ENCODE results near the gene DNAJB9.
A peak's percentile ranks its signal among the peaks of the same experiment; 100 is the strongest.

DNAJB9 gene

DNA sequence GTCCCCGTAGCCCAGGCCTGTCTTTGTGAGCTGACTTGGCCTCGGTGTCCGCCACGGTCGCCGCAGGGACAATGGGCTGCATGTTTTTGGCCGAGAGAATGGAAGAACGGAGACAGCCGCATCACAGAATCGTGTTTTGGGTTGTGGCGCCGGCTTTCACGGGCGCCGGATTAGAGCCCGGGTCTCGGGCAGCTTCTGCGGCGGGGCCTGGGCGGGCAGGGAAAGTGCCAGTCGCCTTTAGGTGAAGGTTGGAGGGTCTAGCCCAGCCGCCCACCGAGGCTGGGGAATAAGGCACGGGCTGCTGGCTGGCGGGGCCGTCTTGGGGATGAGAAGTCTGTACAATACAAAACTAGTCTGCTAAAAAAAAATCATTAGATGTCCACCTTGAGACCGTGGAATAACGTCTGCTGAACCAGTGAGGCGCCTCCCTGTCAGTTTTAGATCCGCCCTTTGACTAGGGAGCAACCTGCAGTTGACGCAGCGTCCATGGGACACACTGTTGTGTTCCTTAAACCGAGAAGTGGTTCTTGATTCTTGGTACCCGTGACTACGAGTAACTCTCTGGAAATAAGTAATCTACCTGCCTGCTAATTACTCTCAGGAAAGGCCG is 577 bp downstream of the DNAJB9 start:
- FAIRE-seq: no peak

DNA sequence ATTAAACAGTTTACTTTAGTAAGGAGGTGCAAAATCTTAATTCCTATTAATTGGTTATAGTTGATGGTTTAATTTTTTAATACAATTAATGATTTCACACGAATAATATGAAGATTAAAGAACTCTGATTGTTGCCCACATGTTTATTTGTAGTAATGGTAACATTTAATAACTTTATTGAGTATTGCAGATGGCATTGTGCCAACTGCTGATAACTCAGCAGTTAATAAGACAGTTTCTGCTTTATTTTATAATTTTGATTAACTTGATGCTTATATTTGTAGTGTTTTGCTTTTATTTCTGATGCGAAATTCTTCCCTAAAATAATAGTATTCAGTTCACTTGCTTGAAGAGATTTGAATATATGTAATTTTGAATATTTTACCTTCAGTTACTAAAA is 2.8 kb downstream of the DNAJB9 start:
- FAIRE-seq: no peak

DNA sequence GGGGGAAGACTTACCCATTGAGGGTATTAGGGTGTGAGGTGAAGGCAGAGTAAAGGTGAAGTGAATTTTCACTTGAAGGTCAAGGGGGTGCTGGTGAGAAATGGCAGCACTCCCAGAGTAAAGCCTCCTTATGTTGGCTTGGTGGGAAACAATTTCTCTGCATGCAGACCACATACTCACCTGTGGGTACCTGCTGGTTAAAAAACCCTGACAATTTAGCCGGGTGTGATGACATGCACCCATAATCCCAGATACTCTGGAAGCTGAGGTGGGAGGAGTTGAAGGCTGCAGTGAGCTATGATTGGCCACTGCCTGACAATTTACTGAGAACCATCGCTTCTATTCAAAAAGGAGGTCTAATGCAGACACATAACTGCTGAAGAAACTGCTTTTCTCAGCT is 5.5 kb downstream of the DNAJB9 start:
- no peak for FAIRE-seq

DNA sequence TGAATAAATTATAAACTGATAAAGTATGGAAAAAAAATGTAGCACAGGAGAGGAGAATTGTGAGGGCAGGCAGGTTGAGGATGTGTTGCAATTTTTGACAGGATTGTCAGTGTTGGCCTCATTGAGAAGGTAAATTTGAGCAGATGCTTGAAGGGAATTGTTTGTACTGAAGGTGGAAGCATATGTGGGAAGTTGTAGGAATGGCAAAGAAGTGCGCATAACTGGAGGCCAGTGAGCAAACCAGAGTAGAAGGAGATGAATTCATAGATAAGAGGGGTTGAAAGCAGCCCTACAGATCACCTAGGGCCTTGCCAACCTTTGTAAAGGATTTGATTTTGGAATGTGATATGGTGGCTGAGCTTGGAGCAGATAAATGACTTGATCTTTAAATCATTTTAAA is 6.4 kb downstream of the DNAJB9 start:
- no peak for FAIRE-seq

DNA sequence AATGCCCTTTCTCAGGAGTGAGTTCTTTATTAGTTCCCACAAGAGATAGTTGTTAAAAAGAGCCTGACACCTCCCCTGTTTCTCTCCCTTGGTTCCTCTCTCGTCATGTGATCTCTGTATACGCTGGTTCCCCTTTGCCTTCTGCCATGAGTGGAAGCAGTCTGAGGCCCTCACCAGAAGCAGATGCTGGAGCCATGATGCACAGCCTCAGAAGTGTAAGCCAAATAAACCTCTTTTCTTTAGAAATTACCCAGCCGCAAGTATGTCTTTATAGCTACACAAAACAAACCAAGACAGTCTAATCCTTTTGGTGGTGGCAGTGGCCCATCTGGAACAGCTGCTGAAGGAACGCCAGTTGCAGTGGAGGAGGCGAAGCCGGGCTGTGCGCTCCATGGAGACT is 9.3 kb downstream of the DNAJB9 start:
- no peak for FAIRE-seq

DNA sequence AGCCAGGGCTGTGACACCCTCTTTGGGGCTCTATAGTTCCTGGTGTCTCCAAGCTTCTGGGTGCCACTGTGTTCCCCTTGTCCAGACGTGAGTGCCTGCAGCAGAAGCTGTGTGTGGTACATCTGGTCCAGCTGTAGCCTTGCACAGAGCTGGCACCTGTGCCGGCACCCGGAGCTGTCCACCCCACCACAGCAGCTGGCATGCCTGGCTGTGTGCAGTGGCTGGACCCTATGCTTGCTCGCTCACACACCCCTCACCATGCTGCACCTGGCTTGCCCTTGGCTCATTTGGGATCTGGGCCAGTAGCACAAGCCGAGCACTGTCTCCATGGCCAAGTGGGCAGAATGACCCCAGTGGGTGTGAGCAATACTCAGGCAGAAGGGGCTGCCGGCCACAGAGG is 10.6 kb downstream of the DNAJB9 start:
- FAIRE-seq: no peak

DNA sequence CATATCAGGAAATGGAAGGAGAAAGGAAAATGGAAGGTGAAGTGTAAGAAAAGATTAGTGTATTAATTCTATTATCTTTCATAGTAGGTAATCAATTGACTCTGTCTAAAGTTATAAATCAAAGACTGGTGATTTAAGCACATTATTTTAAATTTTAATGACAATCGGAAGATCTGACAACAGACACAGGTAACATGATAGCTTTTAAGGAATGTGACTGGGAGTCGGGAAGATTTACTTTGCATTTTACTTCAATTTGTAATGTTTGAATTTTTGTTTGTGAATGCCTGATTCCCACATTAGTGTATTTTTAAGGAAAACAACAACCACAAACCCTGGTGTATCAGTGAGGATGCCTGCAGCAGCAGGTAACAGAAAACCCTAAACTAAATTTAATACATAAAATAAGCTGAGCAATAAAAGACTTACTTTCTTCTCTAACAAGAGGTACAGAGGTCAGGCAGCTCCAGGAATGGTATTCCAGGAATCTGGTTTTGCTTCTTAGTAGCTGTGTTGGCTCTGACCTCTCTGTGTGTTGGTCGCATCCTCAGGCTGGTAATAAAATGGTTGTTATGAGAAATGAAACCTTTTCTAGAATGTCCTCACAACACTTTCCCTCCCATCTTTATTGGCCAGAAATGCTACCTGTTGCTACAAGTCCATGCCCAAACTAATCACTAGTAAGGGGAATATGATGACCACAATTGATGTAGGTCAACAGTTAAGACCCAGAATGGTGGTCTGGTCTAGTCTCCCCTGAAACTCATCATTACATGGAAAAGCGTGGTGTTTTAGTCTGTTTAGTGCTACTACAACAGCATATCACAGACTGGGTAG is 12.2 kb downstream of the DNAJB9 start:
- no peak for FAIRE-seq

DNA sequence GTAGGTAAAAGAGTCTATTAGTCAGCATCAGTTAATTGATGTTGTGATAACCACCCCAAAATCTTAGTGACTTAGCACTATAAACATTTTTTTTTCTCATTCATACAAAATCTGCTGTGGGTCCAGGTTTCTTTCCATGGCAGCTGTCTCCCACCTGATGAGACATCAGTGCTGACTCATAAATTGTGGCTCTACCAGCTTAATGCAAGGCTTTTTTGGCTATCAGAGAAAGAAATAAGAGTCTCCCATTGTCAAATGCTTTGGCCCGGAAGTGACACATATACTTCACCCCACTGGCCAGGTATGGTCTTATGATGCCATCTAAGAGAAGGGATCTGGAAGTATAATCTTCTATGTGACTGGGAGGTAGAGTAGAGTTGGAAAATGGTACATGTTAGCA is 14.5 kb downstream of the DNAJB9 start:
- FAIRE-seq: no peak

DNA sequence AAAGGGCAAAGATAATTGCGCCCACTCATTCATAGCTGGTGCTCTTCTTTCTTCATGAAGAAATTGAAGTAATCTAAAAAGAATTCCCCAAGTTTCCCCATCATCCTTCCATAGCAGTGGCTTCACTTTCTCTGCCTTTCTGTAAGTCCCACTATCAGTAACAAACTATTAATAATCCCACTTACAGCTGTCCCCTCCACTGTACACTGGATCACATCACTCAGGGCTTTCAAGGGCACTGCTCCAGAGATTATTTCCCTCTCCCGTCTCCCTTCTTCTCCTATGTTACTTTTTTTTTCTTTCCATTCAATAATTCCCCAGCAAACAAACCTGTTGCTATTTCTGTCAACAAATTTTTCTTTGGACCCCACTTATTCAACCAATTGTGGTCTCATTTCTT is 16.2 kb downstream of the DNAJB9 start:
- no peak for FAIRE-seq

DNA sequence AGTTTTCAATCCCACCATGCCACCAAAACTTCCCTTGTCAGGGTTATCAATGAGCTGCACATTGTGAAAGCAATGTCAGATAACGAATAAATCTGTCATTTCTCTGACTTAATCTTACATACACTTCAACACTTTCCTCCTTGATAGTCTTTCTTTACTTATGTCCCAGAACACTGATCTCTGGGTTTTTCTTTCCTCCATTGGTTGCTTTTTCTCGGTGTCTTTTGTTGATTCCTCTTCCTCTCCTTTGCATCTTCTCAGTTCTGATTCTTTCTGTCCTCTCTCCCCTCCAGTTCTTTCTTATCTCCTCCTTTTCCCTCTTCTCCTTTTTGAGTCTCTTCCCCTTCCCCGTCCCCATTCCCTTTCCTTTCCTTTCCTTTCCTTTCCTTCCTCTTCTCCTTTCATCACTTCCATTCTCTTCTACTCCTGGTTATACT is 16.6 kb downstream of the DNAJB9 start:
- no peak for FAIRE-seq

DNA sequence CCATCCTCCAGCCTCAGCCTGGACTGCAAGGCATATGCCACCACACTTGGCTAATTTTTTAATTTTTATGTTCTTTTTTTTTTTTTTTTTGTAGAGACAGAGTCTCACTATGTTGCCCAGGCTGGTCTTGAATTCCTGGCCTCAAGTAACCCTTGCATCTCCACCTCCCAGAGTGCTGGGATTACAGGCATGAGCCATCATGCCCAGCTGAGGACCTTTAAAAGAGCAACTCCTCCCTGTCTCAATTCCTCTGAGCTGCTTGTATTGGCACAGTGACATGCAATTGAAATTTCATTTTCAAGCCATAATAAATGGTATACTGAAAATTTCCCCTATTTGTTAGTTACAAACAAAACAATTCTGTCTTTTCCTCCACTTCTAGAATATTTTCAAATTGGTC is 19.5 kb downstream of the DNAJB9 start:
- no peak for FAIRE-seq

DNA sequence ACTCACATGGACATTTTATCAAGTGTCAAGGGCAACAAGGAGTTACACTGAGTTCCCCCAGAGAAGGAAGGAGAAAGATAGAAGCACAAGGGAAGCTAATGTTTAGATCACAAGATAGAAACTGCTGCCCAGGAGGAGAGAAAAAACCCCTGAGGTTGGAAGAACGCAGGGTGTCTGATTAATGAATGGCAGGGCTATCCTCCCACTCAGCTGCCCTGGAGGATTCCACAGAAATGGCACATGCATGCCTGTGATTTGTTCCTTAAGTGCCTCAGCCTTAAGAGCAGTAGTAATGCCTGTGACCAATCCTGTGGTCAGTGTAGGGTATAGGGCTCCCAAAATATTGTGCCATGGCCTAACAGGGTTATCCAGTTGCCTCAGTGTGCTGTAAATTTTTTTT is 20.2 kb downstream of the DNAJB9 start:
- FAIRE-seq: no peak

DNA sequence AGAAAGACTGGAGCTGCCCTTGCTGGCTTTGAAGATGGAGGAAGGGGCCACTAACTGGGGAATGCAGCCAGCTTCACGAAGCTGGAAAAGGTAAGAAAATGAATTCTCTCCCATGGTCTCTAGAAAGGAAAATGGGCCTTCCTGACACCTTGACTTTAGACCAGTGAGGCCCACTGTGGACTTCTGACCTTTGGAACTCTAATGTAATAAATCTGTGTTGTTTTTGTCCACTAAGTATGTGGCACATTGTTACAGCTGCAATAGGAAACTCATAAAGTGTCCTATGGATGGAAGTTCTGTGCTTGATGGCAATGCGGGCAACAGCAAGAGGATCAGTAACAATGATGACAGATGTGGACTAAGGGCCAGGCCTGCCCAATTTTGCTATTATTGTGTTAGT is 20.9 kb downstream of the DNAJB9 start:
- no peak for FAIRE-seq

DNA sequence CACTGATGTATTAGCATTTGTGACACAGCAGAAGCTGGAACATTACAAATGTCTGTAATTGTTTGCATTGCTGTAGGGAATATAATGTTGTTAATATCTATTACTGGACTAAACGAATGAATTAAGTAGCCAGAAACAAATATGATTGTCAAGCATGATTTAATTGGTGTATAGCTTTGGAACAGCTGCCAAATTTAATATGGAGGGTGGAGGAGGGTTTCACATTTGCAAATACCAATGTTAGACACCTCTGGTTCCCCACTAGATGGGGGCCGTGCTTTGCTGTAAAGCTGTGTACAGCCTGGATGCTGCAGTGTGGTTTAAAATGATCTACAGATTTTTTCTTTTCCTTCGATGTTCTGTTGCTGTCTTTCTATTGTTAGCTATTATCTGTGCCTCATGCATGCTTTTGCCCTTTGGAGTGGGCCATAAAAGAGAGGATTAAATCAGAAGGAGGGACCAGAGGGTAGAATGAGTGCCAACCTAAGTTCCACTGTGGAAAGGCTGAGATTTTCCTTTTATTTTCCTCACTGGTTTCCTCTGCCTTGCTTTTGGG is 23.1 kb downstream of the DNAJB9 start:
- FAIRE-seq: peak; percentile 80

DNA sequence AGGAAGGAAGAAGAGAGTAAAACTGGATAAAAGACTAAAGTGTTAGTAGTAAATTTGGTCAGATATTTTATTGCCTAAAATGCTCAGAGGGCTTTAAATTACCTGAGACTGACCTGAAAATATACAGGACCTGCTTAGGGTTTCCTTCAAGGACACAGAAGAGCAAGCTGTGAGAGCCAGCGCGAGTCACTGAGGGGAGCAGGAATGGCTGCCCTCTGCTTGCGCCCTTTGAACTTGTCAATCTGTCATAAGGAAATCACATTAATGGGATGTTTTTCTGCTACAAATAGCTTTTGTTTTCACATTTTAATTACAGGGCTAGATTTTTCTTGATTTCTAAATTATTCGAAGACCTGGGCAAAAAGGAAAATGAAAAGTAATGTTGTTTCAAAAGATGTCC is 26.9 kb downstream of the DNAJB9 start:
- peak; percentile 49 for FAIRE-seq

DNA sequence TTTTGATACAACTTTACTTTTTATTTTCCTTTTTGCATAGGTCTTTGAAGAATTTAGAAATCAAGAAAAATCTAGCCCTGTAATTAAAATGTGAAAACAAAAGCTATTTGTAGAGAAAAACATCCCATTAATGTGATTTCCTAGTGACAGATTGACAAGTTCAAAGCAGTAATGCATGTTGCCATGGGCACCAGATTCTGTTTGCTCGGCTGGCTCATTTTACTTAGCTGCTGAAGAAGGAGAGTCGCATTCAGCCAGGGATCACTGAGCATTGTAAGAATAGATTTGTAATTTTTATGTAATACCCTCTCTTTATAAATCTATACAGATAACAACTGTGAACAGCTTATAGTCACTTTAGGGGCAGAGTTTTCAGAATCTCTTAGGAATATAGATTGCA is 28.5 kb downstream of the DNAJB9 start:
- peak; percentile 95 for FAIRE-seq

DNA sequence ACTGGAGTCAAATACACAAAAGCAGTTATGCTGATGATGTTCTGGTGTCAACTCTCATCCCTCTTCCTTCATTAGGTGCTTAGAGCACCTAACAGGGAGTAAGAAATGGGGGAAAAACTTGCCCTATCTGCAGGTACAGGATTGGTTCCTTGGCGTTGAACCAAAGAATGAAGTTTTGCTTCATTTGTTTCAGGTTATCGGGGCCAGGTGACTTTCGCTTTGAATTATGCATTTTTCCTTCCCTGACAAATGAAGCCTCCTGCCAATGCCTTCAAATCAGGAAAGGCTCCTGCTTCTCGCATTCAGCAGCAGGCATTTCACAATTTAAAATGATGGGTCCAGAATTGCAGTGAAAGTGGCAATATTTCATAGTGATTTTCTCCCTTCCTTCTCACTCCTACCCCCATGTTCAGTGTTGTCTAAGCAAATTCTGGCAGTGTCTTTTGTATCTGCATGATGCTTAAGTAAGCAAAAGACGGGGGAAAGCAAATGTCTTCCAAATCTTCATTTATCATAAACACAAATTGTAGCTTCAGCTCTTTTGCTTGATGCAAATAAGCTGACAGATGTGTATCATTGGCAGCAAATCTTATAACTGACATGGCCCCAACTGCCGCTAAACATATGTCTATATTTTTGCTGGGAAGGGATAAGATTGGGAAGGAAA is 29.4 kb downstream of the DNAJB9 start:
- FAIRE-seq: peak; percentile 43

DNA sequence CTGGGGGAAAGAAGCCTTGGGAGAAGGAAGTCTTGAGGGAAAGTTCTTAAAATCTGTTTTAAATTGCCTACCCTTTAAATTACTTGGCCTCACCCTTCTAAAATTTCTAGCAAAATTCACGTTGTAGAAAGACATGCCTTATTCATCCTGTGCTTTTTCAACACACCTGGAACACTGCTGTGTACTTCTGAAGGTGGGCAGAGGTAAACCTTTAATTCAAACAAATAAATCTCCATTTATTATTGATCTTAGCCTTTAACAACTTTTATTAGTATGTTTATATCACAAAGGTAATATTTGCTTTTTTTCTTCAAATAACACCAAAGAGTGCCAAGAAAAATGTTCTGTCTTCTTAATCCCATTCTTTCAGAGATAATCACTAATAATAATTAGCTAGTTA is 30.7 kb downstream of the DNAJB9 start:
- FAIRE-seq: no peak

DNA sequence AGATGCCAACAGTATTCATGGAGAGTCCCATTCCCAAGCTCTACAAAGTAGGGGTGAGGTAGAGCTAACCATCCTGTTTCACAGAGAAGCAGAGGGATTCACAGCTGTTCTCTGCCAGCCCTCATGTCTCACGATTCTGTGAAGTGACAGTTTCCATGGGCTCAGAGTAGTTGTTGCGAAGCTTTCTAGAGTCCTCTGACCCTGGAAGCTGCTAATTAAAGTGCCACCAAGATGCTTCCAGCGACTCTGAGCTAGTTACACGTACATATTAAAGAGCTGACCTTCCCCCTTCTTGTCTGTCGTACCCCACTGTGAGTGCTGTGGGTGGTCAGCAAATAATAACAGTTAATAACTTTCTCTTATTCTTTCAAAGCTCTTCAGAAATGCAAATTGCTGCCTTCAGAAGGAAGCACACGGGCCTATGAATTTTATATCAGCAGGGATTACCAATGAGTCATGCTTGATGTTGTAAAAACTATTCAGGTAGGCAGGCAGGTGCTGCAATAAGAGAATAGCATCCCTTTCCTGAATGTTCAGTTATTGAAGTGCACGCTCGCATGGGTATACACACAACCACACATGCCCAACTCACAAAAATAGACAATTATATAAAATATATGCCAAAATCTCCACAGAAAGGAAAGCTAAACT is 34.1 kb downstream of the DNAJB9 start:
- FAIRE-seq: no peak

DNA sequence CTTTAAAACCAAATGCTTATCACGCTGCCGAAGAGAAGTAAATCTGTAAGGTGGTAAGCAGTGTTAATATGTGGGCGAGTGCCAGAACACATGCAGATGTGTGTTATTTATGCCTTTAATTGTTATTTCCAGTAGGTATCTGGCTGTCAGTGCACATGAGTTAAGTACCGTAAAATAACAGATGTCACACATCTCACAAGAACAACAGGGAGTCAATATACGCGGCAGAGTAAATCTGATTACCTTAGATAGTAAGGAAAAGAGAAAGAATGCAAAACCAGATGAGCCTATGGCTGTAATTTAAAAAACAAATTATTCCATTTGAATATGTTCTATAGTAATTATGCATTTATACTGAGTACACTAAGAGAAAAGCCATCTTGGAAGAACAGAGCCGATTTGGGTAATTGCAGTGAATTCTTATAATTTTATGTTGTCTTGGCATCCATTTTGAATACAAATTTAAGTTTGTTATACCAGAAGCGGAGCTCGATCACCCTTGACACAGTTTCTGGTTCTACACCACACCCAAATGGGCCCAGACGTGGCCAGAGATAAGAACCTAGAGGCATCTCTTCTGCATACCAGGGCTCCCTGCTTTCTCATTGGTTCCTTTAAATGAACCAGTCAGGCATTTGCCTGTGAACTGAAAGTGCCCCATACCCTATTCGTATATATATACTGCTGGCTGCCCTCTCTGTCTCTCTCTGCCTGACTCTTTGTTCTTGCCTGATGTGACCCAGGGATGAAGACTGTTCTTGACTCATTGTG is 34.8 kb downstream of the DNAJB9 start:
- FAIRE-seq: no peak

DNA sequence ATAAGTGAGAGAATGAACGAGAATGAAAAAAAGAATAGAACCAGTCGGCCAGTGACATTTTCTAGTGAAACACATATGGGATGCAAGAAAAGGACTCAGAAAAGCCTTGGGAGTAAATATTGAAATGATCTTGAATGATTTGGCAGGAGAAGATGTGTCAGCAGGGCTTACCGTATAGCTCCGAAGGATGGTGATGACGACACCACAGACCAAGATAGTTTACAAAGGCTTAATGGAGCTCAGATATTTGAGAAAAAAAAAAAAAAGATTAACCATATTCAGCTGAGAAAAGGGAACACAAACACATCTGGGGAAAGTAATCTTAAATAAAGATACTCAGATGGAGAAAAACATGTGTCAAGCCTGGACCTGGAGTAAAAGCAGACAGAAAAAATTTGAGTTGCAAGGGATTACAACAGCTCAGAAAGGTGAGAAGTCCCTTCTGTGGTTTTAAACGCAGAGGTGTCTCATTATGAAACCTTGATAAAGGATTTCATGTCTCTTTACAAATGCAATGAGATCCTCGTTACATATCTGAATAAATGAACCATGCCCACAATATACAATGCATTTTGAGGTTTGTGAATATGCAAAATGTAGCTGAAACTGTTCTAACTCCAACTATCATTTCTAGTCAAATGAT is 36.0 kb downstream of the DNAJB9 start:
- no peak for FAIRE-seq

DNA sequence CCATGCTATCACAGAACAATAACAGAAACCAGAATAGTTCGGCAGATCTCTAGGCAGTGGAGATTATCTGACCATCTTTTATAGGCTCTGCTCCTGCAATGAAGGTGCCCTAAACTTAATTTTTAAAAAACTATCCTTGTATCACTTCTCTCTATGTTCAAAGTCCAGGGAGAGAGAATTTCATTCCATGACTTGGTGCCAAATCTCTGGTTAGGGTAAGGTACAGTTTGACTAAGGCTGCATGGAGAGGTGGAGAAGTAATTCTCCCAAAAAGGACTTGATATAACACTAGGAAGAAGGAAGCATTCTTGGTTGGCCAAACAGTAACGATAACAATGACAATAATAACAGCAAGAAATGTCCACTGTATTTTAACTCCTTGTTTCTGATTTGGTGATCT is 40.0 kb downstream of the DNAJB9 start:
- no peak for FAIRE-seq
